Duodenal mucosa (tissue), 2 donors: Measurements from ENCODE around the gene CLRN1.

Experiments
- H3K27ac ChIP-seq: one replicate; pipeline ENCODE4 v1.7.0; 2013; ENCODE audit warnings: low read depth, low read length
- H3K27me3 ChIP-seq, 2 donors: one replicate each; pipeline ENCODE4 v1.7.0; 2013; ENCODE audit warnings: low read length in 2 of 2, control low read depth in 1 of 2; ENCODE audit not compliant: insufficient read depth in 2 of 2, control insufficient read depth in 1 of 2
- H3K36me3 ChIP-seq, 2 donors: one replicate each; pipeline ENCODE4 v1.7.0; 2013; ENCODE audit warnings: low read length in 2 of 2, control low read depth in 1 of 2; ENCODE audit not compliant: insufficient read depth in 2 of 2, control insufficient read depth in 1 of 2
- H3K4me1 ChIP-seq, 2 donors: one replicate each; pipeline ENCODE4 v1.7.0; 2013; ENCODE audit warnings: low read length in 2 of 2, control low read depth in 1 of 2; ENCODE audit not compliant: insufficient read depth in 2 of 2, control insufficient read depth in 1 of 2
- H3K4me3 ChIP-seq, 2 donors: one replicate each; pipeline ENCODE4 v1.7.0; 2013; ENCODE audit warnings: low read length in 2 of 2, low read depth in 1 of 2
- H3K9ac ChIP-seq, 2 donors: one replicate each; pipeline ENCODE4 v1.7.0; 2013; ENCODE audit warnings: low read length in 2 of 2, low read depth in 1 of 2
- H3K9me3 ChIP-seq, 2 donors: one replicate each; pipeline ENCODE4 v1.7.0; 2013; ENCODE audit warnings: low read length in 2 of 2, control low read depth in 1 of 2; ENCODE audit not compliant: control insufficient read depth in 1 of 2

Gene CLRN1

DNA sequence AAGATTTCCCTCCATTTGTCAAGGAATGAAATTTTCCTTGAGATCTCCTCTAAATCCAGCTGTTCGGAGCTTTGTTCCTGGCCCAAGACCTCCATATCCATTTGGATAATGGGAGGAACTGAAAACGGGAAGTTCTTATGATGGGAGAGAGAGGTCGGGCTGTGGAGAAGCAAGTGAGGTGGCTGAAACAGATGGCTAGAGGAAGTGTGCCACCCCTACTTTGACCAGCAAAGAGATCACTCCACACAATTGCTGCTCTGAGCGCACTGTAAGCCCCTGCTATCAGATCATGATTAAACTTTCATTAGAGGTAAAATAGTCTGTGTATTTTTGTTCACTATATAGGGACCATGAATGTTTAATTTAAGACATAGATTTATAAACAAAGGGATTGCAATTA, 67.2 kb downstream of the CLRN1 start, which contains the start of gene MINDY4B:
MINDY4B (minus strand) TSS at position 101 of the 400 bp plus-strand sequence; CDS start at position 101, 0 bp downstream.
- no peaks in the 10 kb centered on the region for H3K9me3 ChIP-seq
- H3K27ac ChIP-seq = no peak within 1 kb of the TSS
- H3K36me3 ChIP-seq = no peaks in the 10 kb centered on the region
- H3K4me3 ChIP-seq = no peak within 1 kb of the TSS
- H3K27me3 ChIP-seq = no peaks in the 10 kb centered on the region
- H3K4me1 ChIP-seq = no peaks in the 10 kb centered on the region
- no peak within 1 kb of the TSS for H3K9ac ChIP-seq

DNA sequence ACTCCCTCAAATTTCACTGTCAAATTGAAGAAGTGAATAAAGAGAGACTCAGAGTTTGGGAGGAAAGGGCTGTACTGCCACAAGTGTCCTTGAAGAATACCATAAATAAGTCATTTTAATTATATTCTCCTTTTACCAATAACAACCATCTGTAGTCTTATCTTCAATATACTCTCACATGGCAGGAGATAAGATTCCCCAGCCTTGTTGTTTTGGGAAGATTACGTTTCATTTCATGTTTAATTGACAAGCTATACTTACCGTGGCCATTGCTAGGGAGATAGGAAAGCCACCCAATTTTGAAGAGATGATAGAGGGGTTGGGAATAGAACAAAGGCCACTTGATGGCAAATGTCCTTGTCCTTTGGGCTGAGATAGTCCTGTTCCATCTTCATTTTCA, 69.5 kb downstream of the CLRN1 start:
- Histone ChIP-seq H3K4me1 (no peaks in the 10 kb centered on the region), H3K27me3 (no peaks in the 10 kb centered on the region), H3K9ac (no peak overlapping the region), H3K36me3 (no peaks in the 10 kb centered on the region), H3K9me3 (no peaks in the 10 kb centered on the region), H3K27ac (no peak overlapping the region), H3K4me3 (no peak overlapping the region)

DNA sequence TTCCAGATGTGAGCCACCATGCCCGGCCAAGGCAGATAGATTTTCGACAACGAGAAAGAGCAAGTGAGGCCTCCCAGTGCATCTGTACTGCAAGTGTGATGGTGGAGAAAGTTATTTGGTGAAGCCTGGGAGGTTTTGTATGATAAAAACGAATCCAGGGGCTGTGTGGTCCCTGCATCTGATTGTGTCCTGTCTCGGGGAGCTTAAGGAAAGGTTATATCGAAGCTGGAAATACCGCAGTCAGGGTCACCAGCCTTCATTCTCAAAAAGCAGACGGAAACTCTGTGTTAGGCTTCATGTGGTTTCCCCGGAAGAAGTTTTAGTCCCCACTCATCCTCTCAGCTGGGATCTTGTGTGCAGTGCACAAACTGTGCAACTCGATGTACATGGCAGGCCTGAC, 70.7 kb downstream of the CLRN1 start:
- Histone ChIP-seq H3K9me3 (no peaks in the 10 kb centered on the region), H3K27me3 (no peaks in the 10 kb centered on the region), H3K9ac (no peak overlapping the region), H3K36me3 (no peaks in the 10 kb centered on the region), H3K27ac (no peak overlapping the region), H3K4me3 (no peak overlapping the region), H3K4me1 (no peaks in the 10 kb centered on the region)

DNA sequence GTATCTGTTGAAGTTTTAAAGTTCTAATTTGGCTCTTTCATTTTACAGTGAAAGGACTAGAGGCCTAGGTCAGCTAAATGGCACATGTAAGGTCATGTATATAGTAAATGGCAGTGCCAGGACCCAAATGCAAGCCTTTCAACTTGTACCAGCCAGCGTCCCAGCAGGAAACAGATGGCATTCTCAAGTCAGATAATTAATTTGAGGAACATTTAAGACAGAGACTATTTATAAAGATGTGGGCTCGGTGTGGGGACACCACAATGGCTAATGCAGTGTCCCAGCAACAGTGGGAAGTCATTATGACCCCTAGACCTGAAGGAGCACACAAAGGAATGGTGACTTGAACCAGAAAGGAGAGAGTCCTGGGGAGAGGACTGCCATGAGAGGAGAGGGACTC, 73.4 kb downstream of the CLRN1 start:
- H3K9ac ChIP-seq = no peak overlapping the region
- no peaks in the 10 kb centered on the region for H3K9me3 ChIP-seq
- H3K4me1 ChIP-seq = no peaks in the 10 kb centered on the region
- no peaks in the 10 kb centered on the region for H3K36me3 ChIP-seq
- no peak overlapping the region for H3K27ac ChIP-seq
- H3K27me3 ChIP-seq = no peaks in the 10 kb centered on the region
- no peak overlapping the region for H3K4me3 ChIP-seq

DNA sequence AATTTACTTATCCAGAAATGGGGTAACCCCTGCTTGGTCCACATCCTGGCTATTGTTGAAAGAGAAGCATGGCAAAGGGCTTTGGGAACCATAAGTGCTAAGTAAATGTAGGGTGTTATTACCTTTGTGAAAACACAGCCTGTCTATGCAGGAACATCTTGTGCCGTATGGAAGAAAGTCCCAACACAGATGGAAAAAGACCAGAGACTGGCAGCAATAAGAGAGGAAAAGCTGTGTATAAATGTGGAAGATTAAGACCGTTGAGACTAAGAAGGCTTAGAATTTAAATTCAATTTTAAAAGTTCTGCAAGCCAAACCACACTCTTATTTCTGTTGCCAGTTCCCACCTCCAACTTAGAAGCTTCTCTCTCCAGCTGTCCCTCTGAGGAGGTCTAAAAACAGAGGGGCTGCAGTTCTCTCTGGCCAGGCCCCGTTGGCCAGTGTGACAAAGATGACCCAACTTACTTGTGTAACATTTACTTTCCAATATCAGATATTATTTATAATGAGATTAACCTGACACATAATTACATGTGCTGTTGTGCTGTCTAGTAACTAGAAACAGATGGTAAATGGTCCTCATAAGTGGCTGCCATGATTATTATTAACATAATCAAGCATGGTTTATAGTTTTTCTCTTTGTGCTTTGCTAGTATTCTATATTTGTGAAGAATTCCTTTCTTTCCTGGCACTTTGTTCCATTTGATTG, 74.3 kb downstream of the CLRN1 start:
- Histone ChIP-seq H3K9me3 (no peaks in the 10 kb centered on the region), H3K4me3 (no peak overlapping the region), H3K27ac (no peak overlapping the region)

DNA sequence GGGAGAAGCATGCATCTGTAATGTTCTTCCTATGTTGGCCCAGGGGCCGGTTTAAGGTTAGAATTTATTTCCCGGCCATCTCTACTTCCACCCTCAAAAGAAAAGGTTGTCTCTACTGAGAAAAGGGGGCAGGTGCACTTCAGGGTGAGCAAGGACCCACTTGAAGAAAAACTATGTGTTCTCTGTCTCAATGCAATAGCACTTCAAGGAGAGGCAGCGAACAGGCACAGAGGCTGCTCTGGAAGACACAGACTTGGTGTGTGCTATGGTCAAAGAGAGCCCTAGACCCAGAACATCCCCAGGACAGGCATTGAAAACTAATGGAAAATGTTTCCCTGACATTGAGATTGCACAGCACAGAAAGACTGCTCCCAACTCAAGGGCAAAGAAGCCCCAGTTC, 74.9 kb downstream of the CLRN1 start:
- no peak overlapping the region for H3K9ac ChIP-seq
- no peaks in the 10 kb centered on the region for H3K4me1 ChIP-seq
- H3K9me3 ChIP-seq = no peaks in the 10 kb centered on the region
- no peaks in the 10 kb centered on the region for H3K36me3 ChIP-seq
- no peak overlapping the region for H3K4me3 ChIP-seq
- no peaks in the 10 kb centered on the region for H3K27me3 ChIP-seq
- no peak overlapping the region for H3K27ac ChIP-seq

More for the DNA sequence above, 74.3 kb downstream of the CLRN1 start:
- H3K9ac ChIP-seq = no peak overlapping the region
- H3K36me3 ChIP-seq = no peaks in the 10 kb centered on the region
- H3K4me1 ChIP-seq = no peaks in the 10 kb centered on the region
- H3K27me3 ChIP-seq = no peaks in the 10 kb centered on the region

DNA sequence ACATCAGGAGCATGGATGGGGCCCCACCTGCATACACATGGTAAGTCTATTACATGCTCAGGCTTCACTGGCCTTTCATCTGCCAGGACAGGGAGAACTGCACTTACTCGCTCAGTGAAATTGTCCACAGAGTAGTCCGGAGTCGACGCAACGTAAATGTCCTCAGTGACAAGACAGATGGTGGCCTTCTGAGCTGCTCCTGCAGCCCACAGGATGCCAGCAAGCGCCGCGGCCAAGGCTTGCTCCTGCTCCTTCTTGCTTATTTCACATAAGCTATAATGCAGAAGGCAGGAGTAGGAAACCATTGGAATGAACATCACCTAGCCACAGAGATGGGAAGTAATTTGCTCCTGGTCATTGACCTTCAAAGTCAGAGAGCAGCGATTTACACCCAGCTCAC, 81.7 kb downstream of the CLRN1 start:
- H3K9me3 ChIP-seq = no peaks in the 10 kb centered on the region
- H3K9ac ChIP-seq = no peak overlapping the region
- H3K27me3 ChIP-seq = no peaks in the 10 kb centered on the region
- no peaks in the 10 kb centered on the region for H3K4me1 ChIP-seq
- no peak overlapping the region for H3K4me3 ChIP-seq
- no peak overlapping the region for H3K27ac ChIP-seq
- no peaks in the 10 kb centered on the region for H3K36me3 ChIP-seq

DNA sequence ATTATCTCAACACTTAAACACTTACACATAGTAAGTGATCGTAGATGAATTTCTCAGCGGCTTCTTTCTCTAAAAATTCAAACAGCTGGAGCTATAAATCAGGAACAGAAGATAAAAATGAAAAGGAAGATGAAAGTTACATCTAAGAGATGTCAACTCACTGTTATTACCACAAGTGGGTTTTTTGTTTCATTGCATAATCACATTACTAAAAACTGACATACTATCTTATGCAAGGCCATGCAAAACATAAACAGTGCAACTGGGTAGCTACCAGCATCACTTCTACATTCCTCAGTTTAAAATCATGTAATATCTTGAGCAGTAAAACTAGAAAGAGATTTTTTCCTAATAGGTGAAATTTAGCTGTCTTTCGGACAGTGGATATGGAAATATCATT, 82.2 kb downstream of the CLRN1 start:
- Histone ChIP-seq H3K27ac (no peak overlapping the region), H3K4me1 (no peaks in the 10 kb centered on the region)

DNA sequence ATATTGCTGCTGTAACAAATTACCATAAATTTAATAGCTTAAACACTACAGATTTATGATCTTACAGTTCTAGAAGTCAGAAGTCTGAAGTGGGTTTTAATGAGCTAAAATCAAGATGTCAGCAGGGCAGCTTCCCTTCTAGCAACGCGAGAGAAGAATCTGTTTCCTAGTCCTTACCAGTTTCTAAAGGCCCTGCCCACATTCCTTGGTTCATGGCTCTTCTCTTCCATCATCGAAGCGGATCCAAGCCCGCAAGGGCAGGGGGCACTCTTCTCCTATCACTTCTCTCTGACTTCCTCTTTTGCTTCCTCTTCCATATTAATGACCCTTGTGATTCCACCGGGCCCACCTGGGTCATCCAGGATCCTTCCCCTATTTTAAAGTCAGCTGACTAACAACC, 83.4 kb downstream of the CLRN1 start:
- Histone ChIP-seq H3K27me3 (no peaks in the 10 kb centered on the region), H3K36me3 (no peaks in the 10 kb centered on the region), H3K9me3 (no peaks in the 10 kb centered on the region), H3K4me1 (no peaks in the 10 kb centered on the region), H3K27ac (no peak overlapping the region), H3K4me3 (no peak overlapping the region), H3K9ac (no peak overlapping the region)

More for the DNA sequence above, 82.2 kb downstream of the CLRN1 start:
- Histone ChIP-seq H3K4me3 (no peak overlapping the region), H3K27me3 (no peaks in the 10 kb centered on the region), H3K9ac (no peak overlapping the region), H3K9me3 (no peaks in the 10 kb centered on the region), H3K36me3 (no peaks in the 10 kb centered on the region)

DNA sequence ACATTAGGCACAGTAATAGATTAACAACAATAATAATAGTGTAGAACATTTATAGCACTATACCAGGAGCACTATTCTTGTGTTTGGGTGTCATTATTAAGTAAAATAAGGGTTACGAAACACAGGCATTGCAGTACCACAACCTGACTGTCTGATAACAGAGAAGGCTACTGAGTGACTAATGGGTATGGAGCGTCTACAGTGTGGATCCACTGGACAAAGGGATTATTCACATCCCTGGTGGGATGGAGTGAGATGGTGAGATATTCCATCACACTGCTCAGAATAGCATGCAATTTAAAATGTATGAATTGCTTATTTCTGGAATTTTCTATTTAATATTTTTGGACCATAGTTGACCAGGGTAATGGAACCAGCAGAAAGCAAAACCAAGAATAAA, 85.5 kb downstream of the CLRN1 start:
- H3K4me1 ChIP-seq = no peaks in the 10 kb centered on the region
- H3K36me3 ChIP-seq = no peaks in the 10 kb centered on the region
- no peak overlapping the region for H3K4me3 ChIP-seq
- no peaks in the 10 kb centered on the region for H3K9me3 ChIP-seq
- no peak overlapping the region for H3K9ac ChIP-seq
- H3K27ac ChIP-seq = no peak overlapping the region
- H3K27me3 ChIP-seq = no peaks in the 10 kb centered on the region
